T-helper 1 cell (primary cell): ENCODE results near the gene TMC8.
"Not testable (repeated sequence)": the region's sequence is repeated elsewhere in the genome, so short reads cannot be mapped to it uniquely, and the experiment has no call there.

Source experiments
- DNase-seq, 5 donors: peaks; one replicate each; pipeline ENCODE4 v3.0.0-alpha.2; 2012 to 2020

The TMC8 gene

GRCh38 chr17:78110363-78111015, 20.1 kb upstream of the TMC8 start:
- DNase-seq, result no peak

DNA sequence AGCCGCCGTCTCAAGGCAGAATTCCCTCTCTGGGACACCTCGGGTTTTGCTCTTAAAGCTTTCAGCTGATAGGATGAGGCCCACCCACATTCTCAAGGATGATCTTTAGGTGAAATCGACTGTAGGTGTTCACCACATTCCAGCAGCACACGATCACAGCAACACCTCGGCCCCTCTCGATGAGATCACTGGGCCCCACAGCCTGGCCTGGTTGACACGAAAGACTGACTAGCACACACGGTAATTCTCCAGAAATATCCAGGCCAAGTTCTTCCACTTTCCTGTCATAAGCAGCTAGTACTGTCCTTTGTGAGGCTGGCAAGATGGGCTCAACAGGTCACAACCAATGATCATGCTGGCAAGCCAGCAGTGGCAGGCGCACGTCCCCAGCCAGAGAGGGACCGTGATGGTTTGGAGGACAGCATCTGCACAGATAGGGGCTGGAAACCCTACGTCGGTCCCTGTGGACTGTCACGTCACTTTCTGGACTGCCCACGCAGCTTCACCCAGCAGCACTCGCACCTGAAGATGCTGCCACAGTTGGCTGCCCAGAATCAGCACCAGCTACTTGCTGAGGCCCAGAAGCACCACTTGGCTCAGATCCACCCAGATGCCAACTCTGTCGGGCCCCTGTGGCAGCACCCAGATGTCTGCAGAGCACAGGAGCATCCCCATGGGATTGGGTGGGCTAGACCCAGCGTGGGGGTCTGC, 19.4 kb upstream of the TMC8 start:
- DNase-seq, result no peak

- DNase-seq, result no peak
These were observed 18.6 kb upstream of the TMC8 start for GRCh38 chr17:78111727-78112517.

DNA sequence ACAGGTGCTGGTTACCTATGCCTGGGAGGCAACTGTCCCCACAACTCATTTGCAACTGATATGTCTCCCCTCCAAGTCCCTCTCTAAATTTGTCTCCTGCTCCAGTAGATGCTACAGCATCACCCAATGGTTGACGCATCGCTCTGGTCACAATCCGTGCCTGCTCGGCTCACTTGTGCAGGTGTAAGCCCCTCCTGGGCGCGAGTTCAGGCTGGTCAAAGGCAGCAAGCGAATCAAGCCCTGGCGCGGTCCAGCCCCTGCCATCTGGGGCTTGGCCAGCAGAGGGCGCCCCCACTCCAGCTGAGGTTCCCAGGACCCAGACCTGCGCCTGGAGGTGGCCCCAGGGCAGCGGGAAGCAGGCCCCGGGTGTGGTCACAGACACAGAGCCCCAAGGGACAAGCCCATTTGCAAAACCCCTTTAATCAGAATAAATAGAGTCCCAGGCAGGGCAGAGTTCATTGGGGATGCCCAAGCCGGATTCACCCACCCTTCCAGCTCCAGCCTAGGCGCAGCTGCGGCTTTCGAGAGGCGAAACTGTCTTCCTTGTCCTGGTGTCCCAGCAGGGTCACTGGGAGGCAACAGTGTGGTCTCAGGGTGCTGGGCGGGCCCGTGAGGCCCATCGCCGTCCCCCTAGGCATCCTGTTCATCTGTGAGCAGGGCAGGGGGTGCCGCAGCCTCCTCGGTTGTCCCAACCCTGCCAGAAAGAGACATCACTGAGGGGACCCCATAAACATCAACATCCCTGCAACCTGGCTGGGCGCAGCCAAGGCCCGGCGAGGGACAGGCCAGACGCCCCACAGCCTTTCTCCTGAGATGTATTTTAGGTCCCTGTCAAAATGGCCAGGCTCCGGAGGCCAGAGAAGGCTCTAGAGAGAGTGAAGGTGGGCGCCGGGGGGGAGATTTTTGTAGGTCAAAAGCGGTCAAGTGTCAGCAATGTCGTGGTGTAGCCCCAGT, 17.8 kb upstream of the TMC8 start:
- DNase-seq, result peak; percentile 52 to 74 (median 70)

- peak in 1 of 5 donors; percentile 84 for DNase-seq
These were observed 16.5 kb upstream of the TMC8 start for GRCh38 chr17:78113804-78114785.

- DNase-seq, result no peak
These were observed 15.5 kb upstream of the TMC8 start for GRCh38 chr17:78114831-78115723.

GRCh38 chr17:78115803-78116202, 14.8 kb upstream of the TMC8 start:
- DNase-seq, result not testable (repeated sequence)

DNA sequence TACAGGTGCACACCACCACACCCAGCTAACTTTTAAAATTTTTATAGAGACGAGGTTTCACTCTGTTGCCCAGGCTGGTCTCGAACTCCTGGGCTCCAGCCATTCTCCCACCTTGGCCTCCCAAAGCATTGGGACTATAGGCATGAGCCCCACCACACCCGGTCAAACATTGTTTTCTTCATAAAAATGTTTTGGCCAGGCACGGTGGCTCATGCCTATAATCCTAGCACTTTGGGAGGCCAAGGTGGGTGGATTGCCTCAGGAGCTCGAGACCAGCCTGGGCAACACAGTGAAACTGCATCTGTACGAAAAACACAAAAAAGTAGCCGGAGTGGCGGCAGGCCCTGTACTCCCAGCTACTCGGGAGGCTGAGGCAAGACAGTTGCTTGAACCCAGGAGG, 14.2 kb upstream of the TMC8 start:
- no peak for DNase-seq

DNA sequence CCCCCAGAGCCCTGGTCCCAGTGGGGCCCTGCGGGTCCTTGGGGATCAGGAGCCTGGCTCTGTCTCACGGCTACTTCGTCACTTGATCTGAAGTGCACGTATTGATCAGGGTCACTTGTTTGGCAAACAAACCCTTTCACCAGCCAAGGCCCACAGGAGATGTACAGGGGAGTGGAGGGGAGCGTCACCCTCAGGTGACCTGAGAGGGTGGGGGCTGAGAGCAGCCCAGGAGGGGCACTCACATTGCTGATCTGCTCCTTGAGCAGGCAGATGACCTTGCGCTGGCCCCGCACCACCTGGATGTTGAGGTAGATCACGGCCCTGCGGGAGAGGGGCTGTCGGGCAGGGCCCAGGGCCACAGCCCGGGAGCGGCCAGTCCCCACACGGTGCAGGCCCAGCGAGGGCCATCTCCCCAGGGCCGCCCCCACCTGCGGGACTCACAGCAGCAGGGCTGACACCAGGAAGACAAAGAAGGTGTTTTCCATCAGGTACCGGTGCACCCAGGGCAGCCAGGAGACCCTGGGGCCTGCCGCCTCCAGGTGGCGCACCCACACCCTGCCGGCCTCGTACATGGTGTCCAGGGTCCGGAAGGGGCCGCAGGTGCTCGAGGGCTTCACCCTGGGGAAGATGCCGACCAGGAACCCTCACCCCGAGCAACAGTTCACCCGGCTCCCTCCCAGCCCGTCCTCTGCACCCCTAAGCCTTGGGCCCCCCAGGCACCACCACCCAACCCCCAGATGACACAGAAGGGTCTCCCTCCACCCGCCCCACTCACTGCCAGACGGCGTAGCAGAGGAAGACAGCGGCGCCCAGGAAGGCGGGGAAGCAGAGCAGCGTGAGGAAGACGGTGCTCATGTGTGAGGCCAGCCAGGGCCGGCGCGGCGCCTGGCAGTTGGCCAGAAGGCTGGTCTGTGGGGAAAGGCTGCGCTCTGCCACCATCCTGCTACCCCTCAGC, 13.3 kb upstream of the TMC8 start:
- DNase-seq, result no peak

GRCh38 chr17:78118801-78119241, 11.8 kb upstream of the TMC8 start:
- DNase-seq, result no peak

DNA sequence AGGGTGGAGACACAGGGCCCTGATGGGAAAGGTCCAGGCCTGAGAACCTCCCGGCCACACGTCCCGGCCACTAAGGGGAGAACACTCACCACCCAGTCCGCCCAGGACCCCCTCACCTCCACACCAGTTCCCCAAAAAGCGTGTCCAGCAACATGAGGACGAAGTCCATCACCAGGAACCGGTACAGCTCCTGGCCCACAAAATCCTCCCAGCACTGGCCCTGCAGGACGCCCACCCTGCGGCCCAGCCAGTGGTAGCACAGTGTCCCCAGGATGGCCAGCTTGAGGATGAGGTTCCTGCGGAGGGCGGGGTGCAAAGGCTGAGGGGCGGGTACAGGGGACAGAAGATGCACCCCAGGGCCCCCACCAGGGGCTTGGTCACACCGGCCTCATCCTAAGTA, 10.0 kb upstream of the TMC8 start:
- no peak for DNase-seq

DNA sequence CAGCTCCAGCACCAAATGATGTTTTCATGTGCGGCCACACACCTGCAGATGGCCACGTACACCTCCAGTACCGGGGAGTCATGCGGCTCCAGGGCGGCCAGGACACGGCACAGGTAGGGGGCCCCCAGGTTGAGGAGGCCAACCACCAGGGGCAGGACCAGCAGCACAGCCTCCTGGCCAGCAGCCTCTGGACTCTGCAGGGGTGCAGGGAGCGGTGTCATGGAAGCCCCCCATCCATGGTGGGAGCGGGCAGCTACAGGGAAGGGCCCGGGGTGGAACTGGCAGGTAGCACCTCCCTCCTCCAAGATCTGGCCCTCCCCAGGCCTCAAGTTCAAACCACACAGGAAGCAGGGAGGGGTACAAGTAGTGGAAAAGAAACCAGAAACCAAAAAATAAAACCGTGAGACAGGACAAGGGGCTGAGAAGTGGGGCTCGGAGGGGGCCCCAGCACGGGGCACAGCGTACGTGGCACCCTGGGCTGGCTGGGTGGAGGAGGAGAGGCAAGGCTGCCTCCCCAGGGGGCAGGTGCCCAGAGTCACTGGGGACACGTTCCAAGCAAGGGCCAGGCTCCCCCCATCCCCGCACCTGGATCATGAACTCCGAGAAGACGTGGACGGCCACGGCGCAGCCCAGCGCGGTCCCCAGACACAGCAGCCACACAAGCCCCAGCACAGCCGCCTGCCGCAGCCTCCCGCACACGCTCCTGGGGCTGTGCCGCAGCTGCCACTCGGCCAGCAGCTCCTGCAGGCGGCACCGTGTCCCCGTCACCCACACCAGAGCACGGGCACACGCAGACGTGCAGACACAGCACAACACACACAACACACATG, 9.4 kb upstream of the TMC8 start:
- peak in 2 of 5 donors; percentile 49 to 85 for DNase-seq

GRCh38 chr17:78121801-78122215, 8.8 kb upstream of the TMC8 start:
- no peak for DNase-seq

GRCh38 chr17:78122216-78122930, 8.2 kb upstream of the TMC8 start:
- no peak for DNase-seq

- no peak for DNase-seq
These were observed 7.7 kb upstream of the TMC8 start for GRCh38 chr17:78122931-78123249.

- DNase-seq, result no peak
These were observed 7.2 kb upstream of the TMC8 start for GRCh38 chr17:78123258-78123929.
